GM12874 (cell line): Measurements from ENCODE around the gene NTNG2.

ENCODE experiments used
- TF ChIP-seq, protein P1 (sequence below): IDR thresholded peaks from 2 replicates; pipeline ENCODE4 v1.5.1; 2011; ENCODE audit warnings: low read depth, mild to moderate bottlenecking, control low read depth, low read length, moderate library complexity; ENCODE audit not compliant: insufficient read depth

Gene NTNG2

DNA sequence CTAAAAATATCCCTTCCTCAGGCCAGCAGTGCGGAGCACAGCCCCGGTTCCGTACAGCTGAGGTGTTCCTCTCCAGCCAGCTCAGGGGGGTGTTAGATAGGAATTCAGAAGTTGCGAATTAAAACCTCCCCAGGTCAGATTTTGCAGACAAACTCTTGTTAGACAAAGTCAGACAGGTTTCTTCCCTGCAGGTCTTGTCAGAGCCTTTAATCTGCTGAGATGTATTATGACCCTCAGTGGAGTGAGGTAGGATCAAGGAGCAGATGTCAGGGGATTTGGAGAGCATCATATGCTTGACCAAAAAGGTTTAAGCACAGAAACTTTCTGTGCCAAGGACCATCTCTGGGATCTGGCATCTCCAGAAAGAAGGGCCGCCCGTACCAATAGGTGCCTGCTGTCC lies 60.1 kb downstream of the NTNG2 start:
- TF ChIP-seq, protein P1, sequence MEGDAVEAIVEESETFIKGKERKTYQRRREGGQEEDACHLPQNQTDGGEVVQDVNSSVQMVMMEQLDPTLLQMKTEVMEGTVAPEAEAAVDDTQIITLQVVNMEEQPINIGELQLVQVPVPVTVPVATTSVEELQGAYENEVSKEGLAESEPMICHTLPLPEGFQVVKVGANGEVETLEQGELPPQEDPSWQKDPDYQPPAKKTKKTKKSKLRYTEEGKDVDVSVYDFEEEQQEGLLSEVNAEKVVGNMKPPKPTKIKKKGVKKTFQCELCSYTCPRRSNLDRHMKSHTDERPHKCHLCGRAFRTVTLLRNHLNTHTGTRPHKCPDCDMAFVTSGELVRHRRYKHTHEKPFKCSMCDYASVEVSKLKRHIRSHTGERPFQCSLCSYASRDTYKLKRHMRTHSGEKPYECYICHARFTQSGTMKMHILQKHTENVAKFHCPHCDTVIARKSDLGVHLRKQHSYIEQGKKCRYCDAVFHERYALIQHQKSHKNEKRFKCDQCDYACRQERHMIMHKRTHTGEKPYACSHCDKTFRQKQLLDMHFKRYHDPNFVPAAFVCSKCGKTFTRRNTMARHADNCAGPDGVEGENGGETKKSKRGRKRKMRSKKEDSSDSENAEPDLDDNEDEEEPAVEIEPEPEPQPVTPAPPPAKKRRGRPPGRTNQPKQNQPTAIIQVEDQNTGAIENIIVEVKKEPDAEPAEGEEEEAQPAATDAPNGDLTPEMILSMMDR = no peak

DNA sequence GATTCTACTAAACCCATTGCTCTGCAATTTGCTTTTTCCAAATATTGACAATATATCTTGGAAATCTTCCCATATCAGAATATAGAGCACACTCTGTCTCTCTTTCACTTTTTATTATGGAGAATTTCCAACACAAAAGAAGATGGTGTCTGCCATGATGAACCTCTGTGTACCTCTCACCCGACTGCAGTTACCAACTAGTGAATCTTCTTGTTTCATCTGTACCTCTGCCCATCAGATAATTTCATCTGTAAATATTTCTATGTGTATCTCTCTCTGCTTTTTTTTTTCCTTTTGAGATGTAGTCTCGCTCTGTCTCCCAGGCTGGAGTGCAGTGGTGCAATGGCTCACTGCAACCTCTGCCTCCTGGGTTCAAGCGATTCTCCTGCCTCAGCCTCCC lies 62.8 kb downstream of the NTNG2 start:
- TF ChIP-seq, protein P1 = no peak

DNA sequence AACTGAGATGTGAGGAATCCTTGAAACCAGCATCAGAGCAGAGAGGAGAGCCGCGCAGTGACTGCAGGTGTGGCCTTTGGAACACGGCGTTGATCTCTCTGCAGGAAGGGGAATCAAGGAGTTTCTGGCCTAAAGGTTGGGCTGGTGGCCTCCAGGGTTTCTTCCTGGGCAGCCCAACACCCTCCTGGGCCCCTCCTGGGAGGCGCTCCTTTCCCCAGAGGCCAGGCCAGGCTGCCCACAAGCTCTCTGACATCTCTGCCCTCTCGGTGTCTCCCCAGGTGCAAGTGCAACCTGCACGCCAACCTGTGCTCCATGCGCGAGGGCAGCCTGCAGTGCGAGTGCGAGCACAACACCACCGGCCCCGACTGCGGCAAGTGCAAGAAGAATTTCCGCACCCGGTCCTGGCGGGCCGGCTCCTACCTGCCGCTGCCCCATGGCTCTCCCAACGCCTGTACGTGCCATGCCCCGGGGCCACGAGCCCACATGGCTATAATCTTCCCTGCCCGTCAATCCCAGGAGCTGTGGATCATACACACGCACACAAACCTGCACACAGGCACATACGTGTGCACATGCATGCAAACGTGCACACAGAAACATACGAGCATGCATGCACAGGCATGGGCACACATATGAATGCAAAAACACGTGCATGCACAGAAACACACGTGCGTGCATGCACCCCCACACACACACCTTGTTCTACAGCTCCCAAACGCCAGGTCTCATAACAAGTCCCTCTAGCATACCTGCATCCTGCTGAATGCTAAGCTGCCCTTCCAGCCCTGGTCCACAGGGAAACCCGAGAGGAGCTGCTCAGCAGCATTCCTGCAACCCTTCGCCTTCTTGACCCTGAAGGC lies 64.9 kb downstream of the NTNG2 start:
- TF ChIP-seq, protein P1 = no peak

DNA sequence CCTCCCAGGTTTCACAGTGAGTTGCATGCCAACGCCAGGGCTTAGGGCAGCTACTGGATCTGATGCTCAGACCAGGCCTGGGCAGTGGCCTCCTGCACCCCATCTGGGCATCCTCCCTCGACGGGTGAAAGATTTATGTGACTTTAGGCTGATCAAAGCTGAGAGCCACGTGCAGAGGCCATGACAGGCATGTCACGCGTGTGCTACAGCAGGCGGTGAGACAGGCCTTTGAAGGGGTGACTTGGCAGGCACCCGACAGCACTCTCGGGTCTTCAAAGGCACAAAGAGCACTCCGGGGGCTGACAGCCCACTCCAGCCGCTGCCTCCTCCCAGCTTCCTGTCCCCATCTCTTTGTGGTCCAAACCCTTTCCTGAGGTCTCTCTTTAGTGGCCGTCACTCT lies 66.2 kb downstream of the NTNG2 start:
- TF ChIP-seq, protein P1 = no peak

DNA sequence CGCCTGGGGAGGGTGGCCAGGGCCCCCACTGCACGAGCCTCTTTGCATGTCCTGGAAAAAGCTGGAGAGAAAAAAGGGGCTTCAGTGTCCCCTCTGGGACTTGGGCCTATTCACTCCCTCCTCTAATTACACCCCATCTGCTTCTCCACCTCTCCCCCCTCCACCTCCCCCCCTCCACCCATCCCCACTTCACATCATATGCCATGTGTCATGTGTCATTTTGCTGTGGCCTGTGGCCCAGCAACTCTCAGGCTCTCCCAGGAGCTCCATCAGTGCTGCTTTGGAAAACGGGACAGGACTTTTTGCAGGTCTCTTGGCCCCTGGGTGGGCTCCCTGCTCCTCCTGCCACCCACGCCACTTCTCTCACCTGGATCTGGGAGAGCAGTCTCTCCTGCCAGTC lies 68.7 kb downstream of the NTNG2 start:
- TF ChIP-seq, protein P1 = no peak

DNA sequence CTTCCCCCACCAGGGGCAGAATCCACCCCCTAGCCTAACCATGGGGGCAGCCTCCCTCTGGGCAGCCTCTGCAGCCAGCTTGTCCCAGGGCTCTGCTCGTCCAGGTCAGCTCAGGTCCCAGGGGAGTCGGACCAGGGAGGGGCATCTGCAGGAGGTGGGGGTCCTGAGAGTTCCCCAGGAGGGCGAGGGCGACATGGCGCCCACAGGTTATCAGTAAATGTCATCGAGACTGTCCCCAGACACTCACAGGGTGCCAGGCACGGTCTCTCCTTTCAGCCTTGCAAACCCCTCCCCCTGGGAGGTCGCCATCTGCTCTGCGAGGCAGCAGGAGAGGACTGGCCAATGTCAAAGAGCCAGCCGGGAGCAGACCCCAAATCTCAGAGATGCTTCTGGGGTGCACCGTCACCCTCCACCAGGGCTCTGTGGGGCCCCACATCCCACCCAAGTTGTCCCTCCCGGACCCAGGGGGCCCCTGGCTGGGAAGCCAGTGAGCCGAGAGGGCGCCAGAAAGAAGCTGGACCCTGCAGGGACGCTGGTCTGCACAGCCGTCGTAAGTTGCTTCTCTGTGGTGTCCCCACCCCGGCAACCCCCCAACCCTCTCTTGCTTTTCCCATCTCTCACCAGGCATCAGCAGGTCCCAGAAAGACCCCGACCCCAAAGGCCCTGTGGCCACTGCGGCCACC lies 69.3 kb downstream of the NTNG2 start:
- TF ChIP-seq, protein P1 = no peak

DNA sequence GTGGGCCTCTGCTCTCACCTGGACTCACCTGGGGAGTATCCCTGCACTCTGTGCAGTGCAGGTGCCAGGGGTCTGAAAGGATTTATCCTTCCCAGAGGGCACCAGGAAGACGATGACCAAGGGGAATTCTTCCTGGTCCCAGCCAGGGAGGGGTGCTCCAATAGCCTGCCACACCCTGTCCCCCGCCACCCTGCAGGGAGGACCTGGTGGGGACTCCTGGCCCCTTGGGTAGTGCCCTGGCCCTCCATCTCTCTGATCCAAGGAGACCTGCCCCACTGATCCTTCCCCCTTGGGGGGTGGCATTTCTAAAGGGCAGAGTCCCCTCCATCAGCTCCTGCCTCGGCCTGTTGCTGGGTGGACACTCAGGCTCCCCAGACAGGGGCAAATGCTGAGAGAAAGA lies 70.7 kb downstream of the NTNG2 start:
- TF ChIP-seq, protein P1 = no peak
